C4-2B (cell line): ENCODE data around the gene GALNT17.

Experiments
- H3K27ac ChIP-seq: fragments of 450-650 bp; 2 replicates; pipeline ENCODE4 v1.5.1; 2017
- CTCF ChIP-seq: fragments of 450-650 bp; conservative IDR thresholded peaks from 2 replicates; pipeline ENCODE4 v1.5.1; 2017; ENCODE audit warnings: mild to moderate bottlenecking
- ZFX ChIP-seq: fragments of 450-650 bp; IDR thresholded peaks from 2 replicates; pipeline ENCODE4 v1.6.1; 2017

The GALNT17 gene

GRCh38 chr7:71482284-71482683, 350.3 kb downstream of the GALNT17 start:
- TF ChIP-seq ZFX (no peak), CTCF (no peak)
- no peak overlapping the region for H3K27ac ChIP-seq

DNA sequence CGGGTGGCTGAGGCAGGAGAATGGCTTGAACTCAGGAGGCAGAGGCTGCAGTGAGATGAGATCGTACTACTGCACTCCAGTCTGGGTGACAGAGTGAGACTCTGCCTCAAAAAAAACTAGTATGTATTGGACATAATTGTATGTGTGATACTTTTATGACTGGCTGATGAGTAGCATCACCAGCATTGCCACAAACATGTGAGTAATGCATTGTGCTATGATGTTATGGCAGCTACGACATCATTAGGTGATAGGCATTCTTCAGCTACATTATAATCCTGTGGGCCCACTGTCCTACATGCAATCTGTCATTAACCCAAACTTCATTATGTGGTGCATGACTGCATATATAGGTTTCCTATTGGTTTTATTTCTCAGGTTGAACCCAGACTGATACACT, 352.4 kb downstream of the GALNT17 start:
- no peak for TF ChIP-seq ZFX
- TF ChIP-seq CTCF: no peak
- H3K27ac ChIP-seq: no peak overlapping the region

- H3K27ac ChIP-seq: no peak overlapping the region
- TF ChIP-seq CTCF: no peak
- TF ChIP-seq ZFX: no peak
These were observed 353.6 kb downstream of the GALNT17 start for GRCh38 chr7:71485586-71485985.

DNA sequence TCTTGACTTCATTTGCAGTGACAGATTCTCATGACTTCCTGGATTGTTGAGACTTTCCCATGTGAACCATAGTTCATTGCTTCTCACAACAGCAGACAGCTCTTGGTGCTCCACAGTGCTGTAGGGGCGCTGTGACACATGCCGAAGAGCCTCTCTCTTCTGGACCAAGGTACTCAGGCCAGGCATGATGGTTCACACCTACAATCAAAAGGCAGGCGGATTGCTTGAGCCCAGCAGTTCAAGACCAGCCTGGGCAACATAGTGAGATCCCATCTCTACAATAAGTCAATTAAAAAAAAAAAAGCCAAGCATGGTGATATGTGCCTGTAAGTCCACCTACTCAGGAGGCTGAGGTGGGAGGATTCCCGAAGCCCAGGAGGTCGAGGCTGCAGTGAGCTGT, 354.5 kb downstream of the GALNT17 start:
- H3K27ac ChIP-seq: no peak overlapping the region
- TF ChIP-seq ZFX: no peak

DNA sequence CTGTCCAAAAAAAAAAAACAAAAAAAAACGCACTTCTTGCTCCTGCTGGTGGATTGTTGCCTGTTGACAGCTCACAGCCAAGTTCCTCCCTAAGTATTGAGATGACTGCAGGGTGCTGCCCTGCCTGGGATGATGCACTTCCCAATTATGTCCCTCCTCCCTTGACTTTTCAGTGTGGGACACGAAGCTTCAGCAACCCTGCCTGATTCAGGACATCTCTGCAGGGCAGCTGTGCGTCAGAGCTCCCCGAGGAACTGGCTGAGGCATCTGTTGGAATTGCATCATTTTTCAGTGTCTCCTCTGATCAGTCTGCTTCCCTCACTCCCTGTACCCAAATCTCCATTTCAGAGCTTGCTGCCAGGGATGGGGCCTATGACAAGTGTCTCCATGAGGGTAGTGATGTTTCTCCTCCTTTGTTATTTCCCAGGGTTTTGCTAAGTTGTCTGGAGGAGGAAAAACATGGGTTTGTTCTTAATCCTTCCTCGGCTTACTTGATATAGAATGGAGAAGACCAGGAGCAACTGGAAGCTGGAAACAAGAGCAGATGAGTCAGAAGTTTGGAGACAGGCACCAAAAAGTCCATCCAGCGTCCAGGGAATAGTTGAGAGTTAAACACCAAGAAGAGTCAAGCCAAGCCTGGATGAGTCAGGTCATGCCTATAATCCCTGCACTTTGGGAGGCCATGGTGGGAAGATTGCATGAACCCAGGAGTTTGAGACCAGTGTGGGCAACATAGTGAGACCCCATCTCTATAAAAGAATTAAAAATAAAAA, 355.1 kb downstream of the GALNT17 start:
- TF ChIP-seq ZFX (no peak), CTCF (no peak)
- H3K27ac ChIP-seq: no peak overlapping the region

DNA sequence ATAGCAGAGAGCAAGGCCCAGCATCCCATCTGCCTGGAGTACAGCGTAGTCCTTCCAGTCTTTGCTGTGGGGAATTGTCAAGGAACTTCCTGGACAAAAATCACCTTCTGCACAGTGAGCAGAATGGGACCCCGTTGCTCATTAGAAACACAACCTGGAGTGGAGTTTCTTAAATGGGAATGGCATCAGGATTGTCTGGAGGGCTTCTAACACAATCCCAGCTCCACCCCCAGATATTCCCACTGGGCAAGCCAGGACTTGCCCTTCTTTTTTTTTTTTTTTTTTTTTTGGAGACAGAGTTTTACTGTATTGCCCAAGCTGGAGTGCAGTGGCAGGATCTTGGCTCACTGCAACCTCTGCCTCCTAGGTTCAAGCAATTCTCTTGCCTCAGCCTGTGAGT, 356.4 kb downstream of the GALNT17 start:
- no peak overlapping the region for H3K27ac ChIP-seq
- no peak for TF ChIP-seq CTCF
- TF ChIP-seq ZFX: no peak

DNA sequence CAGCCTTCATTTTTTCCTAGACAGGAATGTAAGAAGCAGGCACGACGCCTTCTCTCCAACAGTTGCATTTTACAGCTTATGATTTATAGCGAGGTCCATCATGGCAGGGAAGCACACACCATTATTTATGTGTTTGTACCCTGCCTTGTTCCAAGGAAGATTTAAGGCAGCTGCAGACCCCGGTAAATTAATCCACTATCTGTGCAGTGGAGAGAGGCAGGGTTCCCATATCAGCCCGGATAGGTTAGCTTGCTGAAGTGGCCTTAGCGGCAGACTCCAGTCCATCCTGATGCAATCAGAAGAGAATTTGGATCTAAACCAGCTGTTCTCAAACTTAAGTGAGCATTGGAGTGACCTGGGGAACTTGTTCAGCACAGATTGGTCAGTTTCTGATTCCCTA, 359.4 kb downstream of the GALNT17 start:
- H3K27ac ChIP-seq: no peak overlapping the region
- TF ChIP-seq CTCF: no peak
- TF ChIP-seq ZFX: no peak

- H3K27ac ChIP-seq: no peak overlapping the region
- TF ChIP-seq CTCF (no peak), ZFX (no peak)
These were observed 363.9 kb downstream of the GALNT17 start for GRCh38 chr7:71495828-71496227.
